22Rv1 (cell line): ENCODE results near the gene AIDA.

Experiments used
- H3K27ac ChIP-seq: fragments of 450-650 bp; 2 replicates; pipeline ENCODE4 v1.5.1; 2017
- CTCF ChIP-seq: fragments of 450-650 bp; IDR thresholded peaks from 2 replicates; pipeline ENCODE4 v1.5.1; 2017; ENCODE audit warnings: mild to moderate bottlenecking
- ZFX ChIP-seq: fragments of 450-650 bp; IDR thresholded peaks from 2 replicates; pipeline ENCODE4 v1.6.1; 2017; ENCODE audit warnings: antibody characterized with exemption, borderline replicate concordance

Gene AIDA

GRCh38 chr1:222734740-222735139, 22.4 kb upstream of the AIDA start:
- TF ChIP-seq CTCF = no peak
- TF ChIP-seq ZFX = no peak
- H3K27ac ChIP-seq = no peak overlapping the region

DNA sequence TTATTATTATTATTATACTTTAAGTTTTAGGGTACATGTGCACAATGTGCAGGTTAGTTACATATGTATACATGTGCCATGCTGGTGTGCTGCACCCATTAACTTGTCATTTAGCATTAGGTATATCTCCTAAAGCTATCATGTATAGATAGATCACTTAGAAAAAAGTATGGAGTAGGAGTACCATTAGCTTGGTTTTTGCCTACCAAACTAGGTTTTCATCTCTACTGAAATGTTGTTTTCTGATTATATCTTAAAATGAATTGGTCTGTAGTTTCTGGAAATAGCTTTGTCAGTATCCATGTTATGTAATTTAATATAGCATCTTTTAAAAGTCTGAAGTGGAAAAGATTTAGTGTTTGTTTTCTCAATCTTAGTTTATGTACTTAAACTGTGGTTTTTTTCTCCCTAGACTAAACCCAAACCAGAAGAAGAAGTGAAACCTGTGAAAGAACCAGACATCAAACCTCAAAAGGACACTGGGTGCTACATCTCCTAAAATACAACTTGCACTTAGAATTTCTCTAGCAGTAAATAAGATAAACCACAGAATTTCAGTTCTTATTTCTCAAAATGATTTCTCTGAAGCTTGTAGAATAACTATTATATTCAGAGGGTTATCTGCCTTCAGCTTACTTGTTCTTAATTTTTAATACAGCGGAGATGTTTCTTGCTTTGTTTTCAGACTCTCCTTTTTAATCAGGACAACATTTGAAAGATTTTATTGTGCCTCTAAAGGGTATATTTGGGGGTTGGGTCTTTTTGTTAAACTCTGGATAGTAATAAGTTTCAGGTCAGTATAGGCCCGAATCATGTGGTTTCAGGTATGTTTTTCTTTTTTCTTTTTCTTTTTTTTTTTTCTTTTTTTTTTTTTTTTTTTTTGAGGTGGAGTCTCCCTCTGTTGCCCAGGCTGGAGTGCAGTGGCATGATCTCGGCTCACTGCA, 20.2 kb upstream of the AIDA start:
- TF ChIP-seq CTCF (no peak), ZFX (no peak)
- no peak overlapping the region for H3K27ac ChIP-seq

- H3K27ac ChIP-seq = no peak overlapping the region
- TF ChIP-seq CTCF (no peak), ZFX (no peak)
These were observed 18.6 kb upstream of the AIDA start for GRCh38 chr1:222730866-222731265.

DNA sequence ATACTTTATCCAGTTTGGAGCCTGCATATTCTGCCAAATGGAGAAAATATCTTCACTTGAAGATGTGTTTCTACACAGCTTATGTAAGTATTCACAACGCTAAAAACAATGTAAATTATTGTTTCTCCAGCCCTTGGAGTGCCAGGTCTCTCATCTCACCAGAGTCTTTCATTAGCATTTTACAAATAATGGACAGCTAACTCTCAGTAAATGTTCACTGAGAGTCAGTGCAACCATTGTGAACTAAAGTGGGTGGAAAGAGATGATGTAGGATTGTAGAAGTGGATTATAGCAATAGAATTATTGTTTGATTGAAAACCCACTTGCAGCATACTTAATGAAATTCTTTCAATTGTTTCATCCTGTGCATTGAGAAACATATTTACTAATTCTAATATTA, 16.5 kb upstream of the AIDA start:
- H3K27ac ChIP-seq = no peak overlapping the region
- TF ChIP-seq CTCF (no peak), ZFX (no peak)

- TF ChIP-seq CTCF (no peak), ZFX (no peak)
- no peak overlapping the region for H3K27ac ChIP-seq
These were observed 4.1 kb upstream of the AIDA start for GRCh38 chr1:222716393-222716792.

DNA sequence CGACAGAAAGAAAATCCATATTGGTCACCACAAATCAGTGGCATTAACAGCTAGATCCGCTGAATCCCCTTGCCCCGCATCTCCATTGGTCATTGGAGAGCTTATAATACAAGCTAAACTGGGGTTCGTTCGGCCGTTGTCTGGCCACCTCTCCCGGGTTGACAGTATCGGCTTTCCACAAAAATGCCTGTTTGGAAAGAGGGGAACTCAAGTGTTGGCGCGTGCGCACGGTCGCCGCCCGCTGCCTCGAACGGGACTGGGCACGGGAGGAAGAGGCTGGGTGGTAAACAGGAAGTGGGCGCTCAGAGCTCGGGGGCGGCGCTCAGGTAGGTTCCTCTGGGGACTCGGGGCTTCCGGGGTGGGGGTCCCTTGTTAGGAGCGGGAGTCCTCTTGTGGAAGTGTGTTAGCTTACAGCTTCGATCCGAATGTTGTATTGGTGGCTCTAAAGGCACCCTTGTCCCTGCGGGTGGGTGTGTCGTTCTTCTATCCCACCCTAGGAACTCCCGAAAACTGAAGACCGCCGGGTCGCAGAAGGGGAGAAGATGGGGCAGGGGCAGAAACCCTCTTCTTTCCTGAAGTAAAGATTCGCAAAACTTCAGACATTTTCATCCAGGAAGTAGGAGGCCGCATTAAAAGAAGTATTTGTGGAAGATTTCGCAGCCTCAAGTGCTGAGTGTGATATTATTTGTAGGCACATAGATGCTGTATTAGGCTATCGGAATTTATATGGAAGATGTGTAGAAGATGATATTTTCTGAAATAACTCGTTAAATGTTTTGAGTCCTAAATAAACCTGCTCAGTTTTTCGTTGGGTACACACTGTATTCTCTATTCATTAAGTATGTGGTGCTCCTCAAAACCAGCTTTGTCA, 1.0 kb upstream of the AIDA start:
- H3K27ac ChIP-seq = peak overlapping the region; percentile 94
- TF ChIP-seq ZFX = no peak
- TF ChIP-seq CTCF = no peak
